Raji (cell line): Measurements from ENCODE around the gene DARS1.
A peak's percentile ranks its signal among the peaks of the same experiment; 100 is the strongest.

Experiments
- POLR2A ChIP-seq: IDR thresholded peaks from 2 replicates; pipeline ENCODE4 v1.6.1; 2011; ENCODE audit warnings: low read depth, low read length, control low read depth; ENCODE audit not compliant: insufficient read depth

The DARS1 gene

DNA sequence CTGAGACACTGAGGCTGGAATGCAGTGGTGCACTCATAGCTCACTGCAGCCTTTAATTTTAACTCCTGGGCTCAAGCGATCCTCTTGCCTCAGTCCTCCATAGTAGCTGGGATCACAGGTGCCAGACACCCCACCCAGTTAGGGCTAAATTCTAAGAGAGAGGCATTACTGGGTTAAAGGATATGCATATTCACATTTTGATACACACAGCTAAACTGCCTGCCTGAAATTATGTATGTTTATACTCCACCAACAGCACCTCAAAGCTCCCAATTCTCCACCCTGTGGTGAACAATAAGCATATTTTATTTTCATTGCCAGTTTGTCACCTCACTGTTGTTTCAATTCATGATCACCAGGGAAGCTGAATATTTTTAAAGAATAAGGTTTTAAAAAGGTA is 90.5 kb downstream of the DARS1 start:
- no peak for TF ChIP-seq POLR2A

DNA sequence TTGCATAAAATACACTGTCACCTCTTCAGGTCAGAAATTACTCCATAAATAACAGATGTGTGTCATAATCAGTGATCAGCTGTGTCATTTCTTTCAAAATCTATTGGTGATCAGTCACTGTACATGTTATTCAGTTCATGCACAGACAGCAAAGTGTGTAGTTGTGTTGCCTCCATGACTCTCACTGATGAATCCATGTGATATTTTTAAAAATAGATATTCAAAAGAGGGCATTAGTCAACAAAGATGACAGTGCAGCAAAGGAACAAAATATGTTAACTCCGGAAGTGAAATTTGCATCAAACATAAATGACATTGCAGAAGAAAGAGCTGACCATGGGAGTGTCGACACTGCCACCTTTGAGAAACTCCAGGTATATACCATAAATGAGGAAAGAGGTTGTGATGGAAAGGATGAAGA is 92.0 kb downstream of the DARS1 start:
- TF ChIP-seq POLR2A: no peak

DNA sequence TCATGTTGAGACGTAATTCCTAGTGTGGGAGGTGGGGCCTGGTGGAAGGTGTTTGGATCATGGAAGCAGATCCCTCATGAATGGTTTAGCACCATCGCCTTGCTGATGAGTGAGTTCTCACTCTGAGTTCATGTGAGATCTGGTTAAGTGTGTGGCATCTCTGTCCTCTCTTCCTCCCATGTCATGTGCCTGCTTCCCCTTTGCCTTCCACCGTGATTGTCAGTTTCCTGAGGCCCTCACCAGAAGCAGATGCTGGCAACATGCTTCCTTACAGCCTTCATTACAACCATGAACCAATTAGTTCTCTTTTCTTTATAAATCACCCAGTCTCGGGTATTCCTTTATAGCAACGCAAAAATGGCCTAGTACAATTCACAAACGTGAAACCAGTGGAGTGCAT is 94.6 kb downstream of the DARS1 start:
- no peak for TF ChIP-seq POLR2A

DNA sequence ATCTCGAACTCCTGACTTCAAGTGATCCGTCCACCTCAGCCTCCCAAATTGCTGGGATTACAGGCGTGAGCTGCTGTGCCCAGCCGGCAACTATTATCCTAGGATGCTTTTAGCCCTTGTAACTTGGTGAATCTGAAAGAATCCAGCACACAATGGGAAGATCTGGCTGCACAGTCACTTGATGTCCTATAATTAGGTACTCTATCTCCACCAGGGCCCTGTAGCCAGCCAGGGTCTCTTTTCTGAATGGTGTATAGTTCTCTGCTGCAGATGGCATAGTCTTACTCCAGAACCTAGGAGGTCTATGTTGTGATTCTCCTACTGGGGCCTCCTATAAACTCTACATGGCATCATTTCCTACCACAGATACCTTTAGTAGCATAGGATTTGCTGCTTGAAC is 95.3 kb downstream of the DARS1 start:
- TF ChIP-seq POLR2A: no peak

DNA sequence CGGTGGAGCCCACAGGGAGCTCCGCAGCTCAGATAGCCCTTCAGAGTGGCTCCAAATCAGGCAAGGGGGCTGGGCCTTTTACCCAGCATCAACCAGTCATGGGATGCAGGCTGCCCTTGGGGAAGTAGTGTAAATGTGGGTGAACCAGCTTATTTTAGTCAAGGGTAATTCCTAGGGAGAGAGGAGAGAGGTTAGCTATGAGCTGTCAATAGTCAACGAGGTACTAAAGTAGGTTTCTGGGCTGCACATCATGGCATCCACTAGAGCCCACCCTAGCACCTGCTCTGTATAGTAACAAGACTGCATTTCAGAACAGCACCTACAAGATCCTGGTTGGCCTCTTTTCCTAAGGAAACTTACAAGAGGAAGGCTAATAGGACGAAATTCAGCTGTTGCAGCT is 99.7 kb downstream of the DARS1 start:
- no peak for TF ChIP-seq POLR2A

DNA sequence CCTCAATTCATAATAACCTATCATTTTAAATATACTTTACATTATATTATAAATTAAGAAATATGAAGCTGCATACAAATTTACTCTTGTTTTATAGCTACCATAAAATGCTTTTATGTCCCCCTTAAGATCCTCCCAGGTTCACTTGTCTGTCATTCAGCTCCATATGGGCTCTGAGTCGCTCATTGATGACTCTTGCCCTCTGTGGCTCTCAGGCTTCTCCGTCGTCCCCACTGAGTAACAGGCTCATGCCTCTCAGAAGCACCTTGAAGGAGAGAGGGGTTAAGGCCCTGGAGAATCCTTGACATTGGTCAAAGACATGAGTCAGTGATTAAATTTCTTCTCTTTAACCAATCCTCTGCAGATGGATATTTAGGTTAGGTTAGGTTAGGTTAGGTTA is 103.0 kb downstream of the DARS1 start:
- TF ChIP-seq POLR2A: no peak

DNA sequence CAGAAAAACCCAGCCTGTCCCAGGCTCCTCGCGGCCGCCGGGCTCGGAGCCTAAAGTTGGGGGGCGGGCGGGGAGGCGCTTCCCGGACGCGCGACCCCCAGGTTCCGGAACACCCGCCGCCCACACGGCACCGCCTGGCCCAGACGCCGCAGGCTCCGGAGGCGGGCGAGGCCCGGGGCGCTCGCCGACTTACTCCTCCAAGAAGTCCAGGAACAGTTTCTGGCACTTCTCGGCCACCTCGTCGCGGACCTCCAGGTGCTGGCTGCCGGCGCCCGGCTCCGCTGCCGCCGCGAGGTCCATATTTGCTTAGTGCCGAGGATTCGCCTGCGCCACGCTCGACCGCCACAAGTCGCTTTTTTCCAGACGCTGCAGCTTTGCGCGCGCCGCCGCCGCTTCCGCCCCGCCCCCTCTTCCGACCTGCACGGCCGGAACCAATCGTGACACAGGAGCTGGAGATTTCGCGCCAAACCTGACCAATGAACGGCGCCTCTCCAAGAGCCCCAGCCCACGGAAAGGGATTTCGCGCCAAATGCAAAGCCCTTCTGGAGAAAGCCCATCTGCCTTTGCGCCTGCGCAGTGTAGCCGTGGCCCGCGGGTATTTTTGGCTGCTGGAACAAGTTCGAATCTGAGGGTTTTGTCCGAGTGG is 109.2 kb downstream of the DARS1 start, which contains the start of gene MCM6:
TSS of gene MCM6 (minus strand) at position 378 of the 646 bp plus-strand sequence. CDS start at position 300, 78 bp downstream.
- TF ChIP-seq POLR2A: peak; percentile 73

DNA sequence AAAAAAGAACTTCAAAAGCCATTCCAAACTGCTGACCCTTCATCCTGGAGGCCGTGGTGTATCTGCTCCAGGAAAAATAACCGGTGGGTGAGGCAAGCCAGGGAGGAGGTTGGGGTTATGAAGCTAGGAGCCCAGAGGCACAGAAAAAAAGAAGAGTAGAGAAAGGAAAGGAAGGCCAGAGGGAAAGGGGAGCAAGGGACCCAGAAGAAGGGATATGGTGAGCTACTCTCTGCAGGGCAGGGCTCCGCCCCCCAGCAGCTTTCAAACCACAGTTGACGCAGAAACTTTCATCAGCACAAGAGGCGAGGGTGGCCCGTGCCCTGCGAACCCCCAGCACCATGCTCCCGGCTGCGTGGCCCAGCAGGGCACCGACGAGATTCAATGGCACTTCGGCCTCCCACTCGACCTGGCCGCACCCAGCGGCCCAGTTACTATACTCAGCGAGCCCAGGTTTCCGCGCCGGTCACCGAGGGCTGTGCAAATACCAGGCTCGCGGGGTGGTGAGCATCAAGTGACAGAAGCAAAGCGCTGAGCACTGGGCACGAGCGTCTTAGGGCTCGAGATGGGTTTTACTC is 109.8 kb downstream of the DARS1 start:
- peak; percentile 19; the same call in 1 of the 2 replicates for TF ChIP-seq POLR2A

DNA sequence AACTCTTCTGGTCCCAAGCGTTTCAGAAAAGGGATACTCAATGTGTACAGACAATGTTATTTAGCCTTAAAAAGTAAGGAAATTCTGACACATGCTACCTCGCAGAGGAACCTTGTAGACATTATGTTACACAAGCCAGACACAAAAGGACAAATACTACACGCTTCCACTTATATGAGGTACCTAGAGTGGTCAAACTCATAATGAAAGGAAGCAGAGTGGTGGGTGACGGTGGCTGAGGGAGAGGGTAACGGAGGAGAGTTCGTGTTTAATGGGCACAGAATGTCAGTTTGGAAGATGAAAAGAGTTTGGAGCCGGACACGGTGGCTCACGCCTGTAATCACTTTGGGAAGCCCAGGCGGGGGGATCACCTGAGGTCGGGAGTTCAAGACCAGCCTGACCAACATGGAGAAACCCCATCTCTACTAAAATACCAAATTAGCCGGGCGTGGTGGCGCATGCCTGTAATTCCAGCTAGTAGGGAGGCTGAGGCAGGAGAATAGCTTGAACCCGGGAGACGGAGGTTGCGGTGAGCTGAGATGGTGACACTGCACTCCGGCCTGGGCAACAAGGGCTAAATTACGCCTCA is 110.6 kb downstream of the DARS1 start:
- no peak for TF ChIP-seq POLR2A

DNA sequence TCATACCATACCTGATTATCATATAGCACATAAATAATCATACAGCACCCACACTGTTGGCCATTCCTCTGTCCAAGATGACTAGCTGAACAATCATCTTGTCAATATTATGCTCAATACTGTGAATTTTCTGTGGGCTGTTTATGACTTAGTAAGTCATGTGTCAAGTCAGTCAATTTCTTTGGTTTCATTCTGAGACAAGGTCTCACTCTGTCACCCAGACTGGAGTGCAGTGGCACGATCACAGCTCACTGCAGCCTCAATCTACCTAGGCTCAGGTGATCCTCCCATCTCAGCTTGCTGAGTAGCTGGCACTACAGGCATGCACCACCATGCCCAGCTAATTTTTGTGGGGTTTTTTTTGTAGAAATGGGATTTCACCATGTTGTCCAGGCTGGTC is 114.9 kb downstream of the DARS1 start:
- TF ChIP-seq POLR2A: no peak

DNA sequence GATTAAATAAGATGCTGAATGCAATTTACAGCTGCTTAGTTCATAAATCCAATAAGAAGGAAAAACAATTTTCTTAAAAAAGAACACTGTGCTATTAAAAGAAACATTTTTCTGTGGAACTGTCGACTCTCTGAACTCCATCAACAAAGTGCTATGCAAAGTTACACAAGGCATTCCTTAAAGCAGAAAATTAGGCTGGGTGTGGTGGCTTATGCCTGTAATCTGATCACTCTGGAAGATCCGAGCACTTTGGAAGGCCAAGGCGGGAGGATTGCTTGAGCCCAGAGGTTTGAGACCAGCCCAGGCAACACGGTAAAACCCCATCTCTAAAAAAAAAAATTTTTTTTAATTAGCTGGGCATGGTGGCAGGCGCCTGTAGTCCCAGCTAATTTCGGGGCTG is 122.2 kb downstream of the DARS1 start:
- no peak for TF ChIP-seq POLR2A

DNA sequence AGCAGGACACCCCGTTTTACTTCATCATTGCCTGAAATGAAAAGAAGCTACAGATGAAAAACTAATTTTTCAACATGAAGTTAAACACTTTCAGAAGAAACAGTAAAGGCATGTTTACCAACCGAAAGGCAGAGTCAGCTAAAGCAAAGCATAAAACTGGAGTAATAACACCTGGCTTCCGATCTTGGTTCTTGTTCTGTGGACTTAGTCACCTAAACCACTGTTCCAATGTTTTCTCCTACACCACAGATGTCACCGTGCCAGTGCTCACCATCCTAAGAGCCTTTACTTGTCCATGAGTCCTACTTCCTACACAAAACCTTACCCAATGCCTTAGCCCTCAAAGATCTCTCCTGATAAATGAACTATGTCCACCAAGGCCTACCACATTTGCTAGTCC is 122.7 kb downstream of the DARS1 start:
- no peak for TF ChIP-seq POLR2A
